ENCODE data around the gene MAP1LC3A.

MAP1LC3A gene

GRCh38 chr20:34567892-34568865, 9.7 kb downstream of the MAP1LC3A start:
- no peak for DNase-seq (ENCODE audit: low read depth)
- no peak overlapping the region for H3K4me3 ChIP-seq (ENCODE audit: low read depth, low read length)
- TF ChIP-seq CTCF (conservative IDR thresholded peaks at IDR 0.05; ENCODE audit: low read depth, low read length): no peak

DNA sequence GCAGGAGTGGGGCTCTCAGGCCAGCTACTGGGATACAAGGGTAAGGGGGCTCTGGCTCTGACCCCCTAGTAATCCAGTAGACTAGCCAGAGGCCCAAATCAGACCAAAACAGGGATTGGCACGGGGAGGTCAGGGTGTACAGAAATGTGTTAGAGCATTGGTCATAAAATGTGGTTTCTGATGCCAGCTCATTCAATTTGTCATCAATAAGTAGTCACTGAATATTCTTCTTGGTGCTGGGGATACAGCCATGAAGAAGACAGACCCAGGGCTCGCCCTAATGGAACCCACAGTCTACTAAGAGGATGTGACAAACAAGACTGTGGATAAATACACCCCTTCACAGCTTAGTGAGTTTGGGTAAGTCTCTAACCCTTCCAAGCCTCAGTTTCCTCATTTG, 11.1 kb downstream of the MAP1LC3A start:
- no peak for DNase-seq (ENCODE audit: low read depth)
- no peak overlapping the region for H3K4me3 ChIP-seq (ENCODE audit: low read depth, low read length)
- no peak for TF ChIP-seq CTCF (conservative IDR thresholded peaks at IDR 0.05; ENCODE audit: low read depth, low read length)

DNA sequence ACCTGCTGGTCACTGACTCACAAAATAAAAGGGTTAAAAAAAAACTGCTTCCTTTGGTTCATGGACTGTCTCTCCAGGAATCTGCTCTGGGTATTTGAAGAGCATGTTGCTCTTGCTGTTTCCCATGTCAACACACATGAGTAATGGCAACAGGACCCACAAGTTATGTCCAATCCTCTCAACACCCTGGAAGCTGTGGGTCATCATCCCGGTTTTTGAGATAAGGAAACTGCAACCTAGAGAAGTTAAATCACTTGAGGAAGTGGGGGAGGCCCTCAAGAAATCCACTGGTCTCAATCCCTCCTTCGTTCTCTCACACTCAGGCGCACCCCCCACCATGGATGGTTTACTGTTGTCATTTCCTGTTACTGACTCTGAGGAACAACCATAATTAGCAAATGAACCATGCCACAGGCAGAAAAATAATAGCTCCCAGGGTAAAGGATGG, 12.4 kb downstream of the MAP1LC3A start:
- DNase-seq (ENCODE audit: low read depth): peak; percentile 84
- no peak for TF ChIP-seq CTCF (conservative IDR thresholded peaks at IDR 0.05; ENCODE audit: low read depth, low read length)
- no peak overlapping the region for H3K4me3 ChIP-seq (ENCODE audit: low read depth, low read length)

DNA sequence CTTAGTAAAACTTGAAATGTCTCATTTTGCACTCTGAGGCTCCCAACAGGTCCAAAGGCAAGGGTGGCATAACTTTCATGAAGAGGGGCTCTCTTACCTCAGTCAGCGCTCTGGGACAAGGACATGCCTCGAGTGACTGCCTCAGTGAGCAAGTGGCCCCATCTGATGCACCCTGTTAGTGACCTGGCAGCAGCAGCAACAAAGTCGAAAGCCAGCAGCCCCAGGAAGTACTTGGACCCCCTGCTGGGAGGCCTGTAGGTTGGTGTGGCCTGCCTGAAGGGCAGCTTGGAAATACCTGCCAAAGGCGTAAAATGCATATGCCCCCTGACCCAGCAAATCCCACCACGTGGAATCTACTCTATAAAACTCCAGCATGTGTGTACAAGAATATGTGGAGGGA, 13.2 kb downstream of the MAP1LC3A start:
- no peak overlapping the region for H3K4me3 ChIP-seq (ENCODE audit: low read depth, low read length)
- no peak for TF ChIP-seq CTCF (conservative IDR thresholded peaks at IDR 0.05; ENCODE audit: low read depth, low read length)
- no peak for DNase-seq (ENCODE audit: low read depth)

- H3K4me3 ChIP-seq (ENCODE audit: low read depth, low read length): no peak overlapping the region
- TF ChIP-seq CTCF (conservative IDR thresholded peaks at IDR 0.05; ENCODE audit: low read depth, low read length): no peak
- DNase-seq (ENCODE audit: low read depth): no peak
Measured at GRCh38 chr20:34573541-34574300, 15.2 kb downstream of the MAP1LC3A start.

DNA sequence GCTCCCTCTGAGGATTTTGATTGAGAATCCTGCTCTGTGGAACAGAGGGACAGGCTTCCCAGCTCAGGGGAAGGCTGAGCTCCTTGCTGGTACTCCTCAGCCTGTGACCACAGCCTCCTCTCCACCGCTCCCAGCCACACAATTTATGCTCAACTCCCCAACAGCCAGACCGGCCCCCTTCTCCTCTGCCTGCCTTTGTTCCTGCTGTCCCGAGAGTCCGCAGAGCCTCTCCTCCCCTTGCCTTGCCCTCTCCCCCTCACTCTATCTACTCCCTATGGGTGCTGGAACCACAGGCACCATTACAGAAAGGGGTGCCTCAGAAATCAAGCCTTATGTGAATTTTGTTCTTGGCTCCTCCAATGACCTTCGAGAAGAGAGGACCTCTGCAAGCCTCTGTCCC, 15.9 kb downstream of the MAP1LC3A start:
- no peak overlapping the region for H3K4me3 ChIP-seq (ENCODE audit: low read depth, low read length)
- no peak for DNase-seq (ENCODE audit: low read depth)
- no peak for TF ChIP-seq CTCF (conservative IDR thresholded peaks at IDR 0.05; ENCODE audit: low read depth, low read length)

All from choroid plexus epithelial cell (primary cell).